IMR-90 (cell line): Measurements from ENCODE around the gene KMT2E. TPM values are rescaled to one million over a fixed set of nuclear protein-coding genes. Genes with fewer than 3 reads are reported as not detected.

ENCODE experiments used
- ATAC-seq: fragments of 200-7000 bp; cut with Tn5 transposase; 2 replicates; pipeline ENCODE4 v1.9.1; 2020; ENCODE audit warnings: low read depth, mild to moderate bottlenecking, moderate library complexity
- BruUV-seq: library from RNA; stranded (reverse); fragments of 400-500 nt; replicated peaks from 2 replicates; lab custom pipeline; 2021; lab: Mats Ljungman, UMichigan
- CTCF ChIA-PET: fragments of 300-600 bp; formaldehyde crosslinking; extraction: SDS; loops from one replicate; lab custom pipeline; 2021; ENCODE audit warnings: antibody characterized with exemption; lab: Yijun Ruan, JAX
- POLR2A ChIA-PET: fragments of 300-600 bp; sonication (Branson Sonifier 250); formaldehyde crosslinking; loops from one replicate; lab custom pipeline; 2022; ENCODE audit warnings: antibody characterized with exemption; ENCODE audit not compliant: unreplicated experiment; lab: Charles Lee
- DNase-seq: peaks from one replicate; pipeline ENCODE4 v3.0.0; 2013
- H2AFZ ChIP-seq: replicated peaks from 2 replicates; pipeline ENCODE3; 2013; ENCODE audit warnings: low read length, mild to moderate bottlenecking; ENCODE audit not compliant: poor library complexity
- H2AK5ac ChIP-seq: 2 replicates; pipeline ENCODE4 v1.6.1; 2013; ENCODE audit warnings: low read depth, low read length, inconsistent platforms
- H2AK9ac ChIP-seq: replicated peaks from 2 replicates; pipeline ENCODE3; 2013; ENCODE audit warnings: mild to moderate bottlenecking, low read depth, low read length, moderate library complexity; ENCODE audit not compliant: poor library complexity
- H2BK120ac ChIP-seq: 2 replicates; pipeline ENCODE4 v1.6.1; 2013; ENCODE audit warnings: low read depth, low read length, inconsistent platforms
- H2BK15ac ChIP-seq: 3 replicates; pipeline ENCODE4 v1.6.1; 2013; ENCODE audit warnings: low read depth, low read length, inconsistent platforms
- H2BK20ac ChIP-seq: 2 replicates; pipeline ENCODE4 v1.6.1; 2013; ENCODE audit warnings: low read depth, mild to moderate bottlenecking, inconsistent platforms, low read length, moderate library complexity
- H2BK5ac ChIP-seq: 2 replicates; pipeline ENCODE4 v1.6.1; 2013; ENCODE audit warnings: mild to moderate bottlenecking, low read depth, low read length, inconsistent platforms; ENCODE audit not compliant: poor library complexity, severe bottlenecking
- H3K14ac ChIP-seq: replicated peaks from 2 replicates; pipeline ENCODE4 v1.6.1; 2013; ENCODE audit warnings: low read depth, low read length, inconsistent platforms
- H3K18ac ChIP-seq: 2 replicates; pipeline ENCODE4 v1.6.1; 2013; ENCODE audit warnings: low read depth, low read length, control low read depth
- H3K23ac ChIP-seq: 2 replicates; pipeline ENCODE4 v1.6.1; 2013; ENCODE audit warnings: low read depth, low read length, inconsistent platforms
- H3K27ac ChIP-seq: 2 replicates; pipeline ENCODE4 v1.5.1; 2013; ENCODE audit warnings: mild to moderate bottlenecking, control low read depth, low read length; ENCODE audit not compliant: insufficient read depth
- H3K27me3 ChIP-seq: 2 replicates; pipeline ENCODE4 v1.6.1; 2013; ENCODE audit warnings: low read length; ENCODE audit not compliant: control insufficient read depth, insufficient read depth
- H3K36me3 ChIP-seq: 2 replicates; pipeline ENCODE4 v1.6.1; 2013; ENCODE audit warnings: low read length, mixed read lengths; ENCODE audit not compliant: control insufficient read depth, insufficient read depth
- H3K4ac ChIP-seq: 2 replicates; pipeline ENCODE4 v1.6.1; 2013; ENCODE audit warnings: low read depth, low read length, inconsistent platforms
- H3K4me1 ChIP-seq: 2 replicates; pipeline ENCODE4 v1.6.1; 2013; ENCODE audit warnings: low read length, mixed read lengths; ENCODE audit not compliant: control insufficient read depth, insufficient read depth
- H3K4me2 ChIP-seq: 2 replicates; pipeline ENCODE4 v1.6.1; 2013; ENCODE audit warnings: low read depth, mild to moderate bottlenecking, control low read depth, low read length, moderate library complexity
- H3K4me3 ChIP-seq: 2 replicates; pipeline ENCODE4 v1.5.1; 2013; ENCODE audit warnings: low read depth, mild to moderate bottlenecking, control low read depth, low read length, moderate library complexity; ENCODE audit not compliant: insufficient read depth
- H3K56ac ChIP-seq: 2 replicates; pipeline ENCODE4 v1.6.1; 2013; ENCODE audit warnings: low read length, inconsistent platforms; ENCODE audit not compliant: insufficient read depth; ENCODE audit errors: extremely low read depth
- H3K79me1 ChIP-seq, 2 experiments: 2 replicates each; pipeline ENCODE4 v1.6.1; 2013; ENCODE audit warnings: low read length in 2 of 2, inconsistent platforms in 1 of 2, low read depth in 1 of 2
- H3K9ac ChIP-seq: 2 replicates; pipeline ENCODE4 v1.6.1; 2013; ENCODE audit warnings: low read depth, low read length, control low read depth
- H3K9me1 ChIP-seq: 2 replicates; pipeline ENCODE4 v1.6.1; 2013; ENCODE audit warnings: low read length, inconsistent platforms; ENCODE audit not compliant: insufficient read depth
- H3K9me3 ChIP-seq: 2 replicates; pipeline ENCODE4 v1.6.1; 2013; ENCODE audit warnings: low read length; ENCODE audit not compliant: control insufficient read depth, insufficient read depth
- H4K20me1 ChIP-seq: 2 replicates; pipeline ENCODE4 v1.6.1; 2013; ENCODE audit warnings: low read length, inconsistent platforms; ENCODE audit not compliant: insufficient read depth
- H4K5ac ChIP-seq: 2 replicates; pipeline ENCODE4 v1.6.1; 2013; ENCODE audit warnings: mild to moderate bottlenecking, low read depth, low read length, control low read depth
- H4K8ac ChIP-seq, 2 experiments: 2 replicates each; pipeline ENCODE4 v1.6.1; 2013; ENCODE audit warnings: low read depth in 2 of 2, low read length in 2 of 2, control low read depth in 1 of 2, inconsistent platforms in 1 of 2
- H4K91ac ChIP-seq: 2 replicates; pipeline ENCODE4 v1.6.1; 2013; ENCODE audit warnings: low read depth, low read length, inconsistent platforms; ENCODE audit not compliant: insufficient read depth
- CEBPB ChIP-seq: IDR thresholded peaks from 2 replicates; pipeline ENCODE4 v1.6.1; 2012; ENCODE audit warnings: low read depth, low read length, improper control_type of control experiment
- WGBS, 2 experiments: methylation state at CpG; one replicate each; pipeline versions ENCODE4 v1.1.5 to v1.1.7; 2013; ENCODE audit warnings: missing lambda C conversion rate in 2 of 2; ENCODE audit not compliant: insufficient read length in 1 of 2; ENCODE audit errors: extremely low coverage in 2 of 2; 5-methylcytosine and 5-hydroxymethylcytosine counted together
- dilution Hi-C: fragments of 300-500 bp; cut with HindIII; formaldehyde crosslinking; loops from one replicate; pipeline ENCODE4 v1.14.3; 2018; ENCODE audit warnings: low sequenced_read_pairs; ENCODE audit not compliant: unreplicated experiment
- in situ Hi-C: fragments of 300-500 bp; cut with MboI; formaldehyde crosslinking; loops from 3 replicates; pipeline ENCODE4 v1.14.3; 2019; ENCODE audit warnings: low sequenced_read_pairs, inconsistent platforms, mixed read lengths
- intact Hi-C: fragments of 100-400 bp; cut with micrococcal nuclease; formaldehyde crosslinking; loops from 2 replicates; pipeline ENCODE4 v1.10.0; 2022
- polyA plus RNA-seq, 3 experiments: library from polyadenylated mRNA; depleted of rRNA; stranded (reverse); fragments of >200 nt; gene quantifications; 2 replicates each; pipeline ENCODE4 v1.2.3, GENCODE V29; 2012; ENCODE audit warnings: low replicate concordance in 1 of 3
- total RNA-seq: library from RNA; depleted of rRNA; stranded (reverse); fragments of >200 nt; gene quantifications from 2 replicates; pipeline ENCODE4 v1.2.3, GENCODE V29; 2012

Gene KMT2E
- total and polyA plus RNA-seq, 2 of the 4 experiments (the other 2 are of a cell fraction): 16.8 to 79.2 TPM

GRCh38 chr7:105151152-105151551 lies 137.1 kb downstream of the KMT2E start:
- no peak overlapping the region for H2BK20ac ChIP-seq
- no peak overlapping the region for H4K8ac ChIP-seq
- no peaks in the 10 kb centered on the region for H3K27me3 ChIP-seq
- no peak overlapping the region for H3K56ac ChIP-seq
- no peak overlapping the region for H2AFZ ChIP-seq
- WGBS, 2 experiments: no CpG with 5 or more reads among the region's 3 CpGs
- in situ Hi-C loops (no loop called here), dilution Hi-C loops (no loop called here), intact Hi-C loops (no loop called here)
- H3K9ac ChIP-seq: no peak overlapping the region
- no peak overlapping the region for H3K14ac ChIP-seq
- H2AK9ac ChIP-seq: no peak overlapping the region
- BruUV-seq: no TSS peak
- H3K9me1 ChIP-seq: peaks cover 3% of the 10 kb centered on the region
- DNase-seq: no peak
- no peaks in the 10 kb centered on the region for H4K20me1 ChIP-seq
- H2AK5ac ChIP-seq: no peak overlapping the region
- no peak overlapping the region for H4K5ac ChIP-seq
- no peaks in the 10 kb centered on the region for H3K9me3 ChIP-seq
- no peak overlapping the region for H2BK15ac ChIP-seq
- no peak overlapping the region for H3K4ac ChIP-seq
- no peak overlapping the region for H3K27ac ChIP-seq
- H2BK120ac ChIP-seq: no peak overlapping the region
- peaks cover 8 to 16% of the 10 kb centered on the region in 2 experiments; a peak in 2 of 4 replicates for H3K79me1 ChIP-seq
- ChIA-PET POLR2A (no interaction called here), CTCF (interaction anchor here (1.0 kb wide), 1 partner anchor 10 kb away, joined by 4 read pairs; no protein-coding TSS in a partner anchor)
- peaks cover 3% of the 10 kb centered on the region for H3K4me1 ChIP-seq
- no peak overlapping the region for H2BK5ac ChIP-seq
- TF ChIP-seq CEBPB: no peak
- H3K18ac ChIP-seq: no peak overlapping the region
- H3K4me3 ChIP-seq: no peak overlapping the region
- no peak for ATAC-seq
- H3K36me3 ChIP-seq: peaks cover 5% of the 10 kb centered on the region
- H4K91ac ChIP-seq: no peak overlapping the region
- no peak overlapping the region for H3K4me2 ChIP-seq
- H3K23ac ChIP-seq: no peak overlapping the region
